Activated naive CD8-positive, alpha-beta T cell (primary cell): ENCODE results near the gene EIF4E1B.

Experiments used
- H3K27ac Mint-ChIP-seq: one replicate; pipeline ENCODE4 v1.8.0; 2021; ENCODE audit warnings: mixed read lengths
- H3K27me3 Mint-ChIP-seq: one replicate; pipeline ENCODE4 v1.8.0; 2021; ENCODE audit warnings: mixed read lengths
- H3K36me3 Mint-ChIP-seq: one replicate; pipeline ENCODE4 v1.8.0; 2021; ENCODE audit warnings: mixed read lengths
- H3K4me1 Mint-ChIP-seq: one replicate; pipeline ENCODE4 v1.8.0; 2021; ENCODE audit warnings: low read depth, mixed read lengths
- H3K4me3 Mint-ChIP-seq: one replicate; pipeline ENCODE4 v1.8.0; 2021; ENCODE audit warnings: mild to moderate bottlenecking, mixed read lengths
- H3K9me3 Mint-ChIP-seq: one replicate; pipeline ENCODE4 v1.8.0; 2021; ENCODE audit warnings: low read depth, mixed read lengths

Gene EIF4E1B

DNA sequence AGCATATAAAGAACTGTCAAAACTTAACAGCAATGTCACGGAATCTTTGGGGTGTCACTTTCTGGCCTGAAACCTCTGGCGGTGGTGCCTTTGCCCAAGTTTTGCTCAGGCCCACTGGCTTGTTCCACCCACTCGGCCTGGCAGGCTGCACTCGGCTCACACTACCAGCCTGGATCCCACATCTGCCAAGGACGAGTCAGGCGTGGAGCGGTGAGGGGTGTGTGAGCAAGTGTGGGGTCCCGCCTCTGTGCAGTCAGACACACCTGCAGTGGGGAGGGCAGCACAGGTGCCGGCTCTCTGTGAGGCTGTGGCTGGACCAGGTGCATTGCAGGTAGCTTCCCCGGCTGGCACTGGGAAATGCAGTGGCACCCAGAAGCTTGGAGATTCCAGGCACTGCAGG is 56.8 kb downstream of the EIF4E1B start:
- Mint-ChIP-seq H3K27me3 (peaks cover 26% of the 10 kb centered on the region), H3K4me3 (no peak overlapping the region), H3K4me1 (no peaks in the 10 kb centered on the region), H3K9me3 (peaks cover 14% of the 10 kb centered on the region), H3K36me3 (peaks cover 3% of the 10 kb centered on the region), H3K27ac (no peak overlapping the region)

DNA sequence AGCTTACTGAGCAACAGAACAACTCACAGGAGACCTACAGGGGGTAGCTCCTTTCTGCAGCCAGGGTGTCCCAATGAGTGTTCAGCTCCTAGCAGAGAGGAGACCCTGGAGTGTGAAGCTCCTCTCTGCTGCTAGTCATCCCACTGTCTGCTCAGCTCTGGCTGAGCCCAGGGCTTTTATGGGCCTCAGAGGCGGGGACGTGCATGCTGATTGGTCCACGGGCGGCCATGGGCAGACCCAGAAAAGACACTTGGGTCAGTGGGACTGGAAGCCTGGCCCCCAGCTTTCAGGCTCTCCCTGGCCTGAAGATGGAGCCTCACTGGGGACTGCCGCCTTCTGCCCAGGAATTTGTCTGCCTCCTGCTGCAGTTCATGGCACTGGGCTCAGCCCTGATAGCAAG is 57.4 kb downstream of the EIF4E1B start:
- peaks cover 22% of the 10 kb centered on the region for H3K27me3 Mint-ChIP-seq

DNA sequence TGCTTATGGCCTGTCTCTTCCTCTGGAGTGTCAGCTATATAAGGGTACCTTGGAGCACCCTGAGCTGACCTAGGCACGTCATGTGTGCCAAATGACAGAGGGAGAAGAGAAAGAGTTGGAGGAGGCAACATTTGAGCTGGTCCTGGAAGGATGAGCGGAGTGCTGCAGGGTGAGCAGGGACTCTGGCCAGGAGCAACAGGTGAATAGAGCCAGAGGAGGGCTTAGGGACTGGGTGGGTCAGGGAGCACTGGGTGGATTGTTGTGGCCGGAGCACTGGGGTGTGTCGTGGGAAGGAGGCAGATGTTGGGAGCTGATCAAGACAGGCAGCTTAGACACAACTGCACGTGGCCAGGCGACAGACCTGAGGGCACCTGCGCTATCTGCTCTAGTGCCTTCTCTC is 60.4 kb downstream of the EIF4E1B start:
- Mint-ChIP-seq H3K9me3 (peaks cover 1% of the 10 kb centered on the region), H3K4me1 (no peaks in the 10 kb centered on the region), H3K27ac (no peak overlapping the region), H3K4me3 (no peak overlapping the region), H3K36me3 (no peaks in the 10 kb centered on the region), H3K27me3 (peaks cover 23% of the 10 kb centered on the region)

More for the DNA sequence above, 57.4 kb downstream of the EIF4E1B start:
- H3K4me1 Mint-ChIP-seq, result no peaks in the 10 kb centered on the region
- H3K27ac Mint-ChIP-seq, result no peak overlapping the region
- H3K4me3 Mint-ChIP-seq, result no peak overlapping the region
- H3K36me3 Mint-ChIP-seq, result peaks cover 3% of the 10 kb centered on the region
- H3K9me3 Mint-ChIP-seq, result peaks cover 14% of the 10 kb centered on the region

DNA sequence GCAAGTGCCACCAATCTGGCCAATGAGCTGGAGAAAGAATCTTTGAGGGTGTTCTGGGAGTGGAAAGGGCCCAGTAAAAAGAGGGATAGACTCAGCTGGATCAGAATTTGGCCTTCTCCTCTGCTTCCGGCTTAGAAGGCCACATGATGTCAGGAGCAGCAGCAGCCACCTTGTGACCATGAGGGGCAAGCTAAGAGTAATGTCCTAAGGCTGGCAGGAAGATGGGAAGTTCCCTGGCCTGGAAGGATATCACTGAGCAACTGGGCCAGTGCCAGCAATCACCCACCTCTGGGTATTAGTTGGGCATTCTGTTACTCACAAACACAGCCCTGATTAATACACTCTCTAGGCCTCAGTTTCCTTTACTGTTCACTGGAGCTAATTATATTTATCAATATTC is 61.0 kb downstream of the EIF4E1B start:
- peaks cover 25% of the 10 kb centered on the region for H3K27me3 Mint-ChIP-seq
- H3K4me1 Mint-ChIP-seq, result no peaks in the 10 kb centered on the region
- H3K36me3 Mint-ChIP-seq, result no peaks in the 10 kb centered on the region
- H3K9me3 Mint-ChIP-seq, result no peaks in the 10 kb centered on the region
- no peak overlapping the region for H3K27ac Mint-ChIP-seq
- H3K4me3 Mint-ChIP-seq, result no peak overlapping the region

DNA sequence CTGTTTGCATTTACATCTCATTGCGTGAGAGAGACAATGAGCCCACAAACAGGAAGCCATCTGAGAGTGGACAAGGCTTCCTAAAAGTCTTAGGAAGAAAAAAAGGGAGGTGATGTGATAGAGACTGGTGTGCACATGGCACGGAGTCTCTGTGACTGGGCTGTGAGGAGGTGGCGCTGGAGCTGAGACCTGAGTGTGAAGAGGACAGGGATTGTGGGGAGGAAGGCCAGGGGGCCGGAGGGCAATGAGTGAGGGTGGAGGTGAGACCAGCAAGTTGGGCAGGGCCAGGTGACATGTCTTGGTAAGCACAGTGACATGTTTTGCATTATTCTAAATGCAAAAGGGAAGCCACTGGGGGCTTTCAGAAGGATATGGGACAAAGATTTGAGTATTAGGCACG is 61.9 kb downstream of the EIF4E1B start:
- Mint-ChIP-seq H3K27ac (no peak overlapping the region), H3K27me3 (peaks cover 32% of the 10 kb centered on the region), H3K4me1 (no peaks in the 10 kb centered on the region), H3K9me3 (no peaks in the 10 kb centered on the region), H3K4me3 (no peak overlapping the region), H3K36me3 (no peaks in the 10 kb centered on the region)

DNA sequence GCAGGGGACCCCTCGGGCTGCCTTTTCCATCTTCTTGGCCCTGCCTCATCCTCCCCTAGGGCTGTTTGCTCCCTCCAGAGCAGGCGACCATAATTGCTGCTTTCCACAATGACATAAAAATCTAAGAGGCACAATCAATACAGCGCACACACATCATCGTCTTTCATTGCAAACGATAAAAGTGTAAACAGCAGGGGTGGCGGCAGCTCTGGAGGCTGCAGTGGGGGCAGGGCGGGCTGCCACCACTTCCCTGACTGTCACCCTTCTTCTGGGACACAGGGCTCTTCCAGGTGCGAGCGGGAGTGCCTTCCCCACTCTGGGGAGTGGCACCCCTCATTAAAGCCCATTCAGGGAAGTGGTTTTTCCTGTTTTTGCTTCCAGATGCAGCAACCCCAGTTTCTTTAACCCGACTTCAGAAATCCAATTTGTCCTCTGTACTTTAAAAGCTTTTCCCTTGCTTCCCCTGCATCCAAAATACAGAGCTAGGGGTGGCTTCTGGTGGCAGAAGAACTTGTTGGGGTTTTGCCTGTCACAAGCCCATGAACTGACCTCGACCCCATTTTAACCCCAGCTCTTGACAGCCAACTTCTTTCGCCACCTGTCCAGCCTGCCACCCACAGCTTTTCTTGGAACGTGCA is 62.5 kb downstream of the EIF4E1B start:
- no peaks in the 10 kb centered on the region for H3K9me3 Mint-ChIP-seq

DNA sequence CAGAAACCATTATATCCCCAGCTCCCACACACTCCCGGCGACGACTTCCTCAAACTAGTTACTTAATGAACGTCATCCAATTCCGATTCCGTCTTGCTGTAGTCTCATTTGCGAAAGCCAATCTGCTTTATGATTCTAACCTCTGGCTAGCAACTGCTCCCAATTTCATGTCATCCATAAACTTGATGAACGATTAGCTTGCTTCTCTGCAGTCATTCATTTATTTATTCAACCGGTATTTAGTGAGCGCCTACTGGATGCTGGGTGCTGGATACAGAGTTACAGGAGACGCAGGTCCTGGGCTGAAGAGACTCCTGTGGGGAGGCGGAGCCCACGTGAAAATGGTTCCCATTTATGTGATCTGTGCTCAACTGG is 63.0 kb downstream of the EIF4E1B start:
- peaks cover 32% of the 10 kb centered on the region for H3K27me3 Mint-ChIP-seq
- no peak overlapping the region for H3K4me3 Mint-ChIP-seq
- no peaks in the 10 kb centered on the region for H3K36me3 Mint-ChIP-seq
- no peak overlapping the region for H3K27ac Mint-ChIP-seq
- H3K9me3 Mint-ChIP-seq, result no peaks in the 10 kb centered on the region
- no peaks in the 10 kb centered on the region for H3K4me1 Mint-ChIP-seq

More for the DNA sequence above, 62.5 kb downstream of the EIF4E1B start:
- no peak overlapping the region for H3K27ac Mint-ChIP-seq
- no peak overlapping the region for H3K4me3 Mint-ChIP-seq
- H3K27me3 Mint-ChIP-seq, result peaks cover 32% of the 10 kb centered on the region
- H3K4me1 Mint-ChIP-seq, result no peaks in the 10 kb centered on the region
- H3K36me3 Mint-ChIP-seq, result no peaks in the 10 kb centered on the region

DNA sequence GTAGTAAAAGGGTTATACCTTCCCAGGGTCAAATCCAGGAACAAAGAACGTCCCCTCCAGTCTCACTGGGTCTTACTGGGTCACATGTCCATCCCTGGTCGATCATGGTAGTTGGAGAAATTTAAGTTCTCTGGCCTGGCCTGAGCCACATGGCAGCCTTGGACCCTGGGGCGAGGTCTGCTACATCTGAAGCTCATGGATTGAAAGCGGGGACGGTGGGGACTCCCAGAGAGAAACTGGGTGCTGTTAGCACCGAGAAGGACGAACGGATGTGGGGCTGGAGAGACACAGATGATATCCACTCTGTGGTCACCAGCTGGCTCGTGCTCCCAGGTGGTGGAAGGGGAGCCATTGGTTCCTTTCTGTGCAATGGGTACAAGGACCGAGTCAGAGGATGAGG is 63.7 kb downstream of the EIF4E1B start:
- Mint-ChIP-seq H3K4me3 (no peak overlapping the region), H3K4me1 (no peaks in the 10 kb centered on the region), H3K36me3 (no peaks in the 10 kb centered on the region), H3K27me3 (peaks cover 32% of the 10 kb centered on the region), H3K9me3 (no peaks in the 10 kb centered on the region), H3K27ac (no peak overlapping the region)

DNA sequence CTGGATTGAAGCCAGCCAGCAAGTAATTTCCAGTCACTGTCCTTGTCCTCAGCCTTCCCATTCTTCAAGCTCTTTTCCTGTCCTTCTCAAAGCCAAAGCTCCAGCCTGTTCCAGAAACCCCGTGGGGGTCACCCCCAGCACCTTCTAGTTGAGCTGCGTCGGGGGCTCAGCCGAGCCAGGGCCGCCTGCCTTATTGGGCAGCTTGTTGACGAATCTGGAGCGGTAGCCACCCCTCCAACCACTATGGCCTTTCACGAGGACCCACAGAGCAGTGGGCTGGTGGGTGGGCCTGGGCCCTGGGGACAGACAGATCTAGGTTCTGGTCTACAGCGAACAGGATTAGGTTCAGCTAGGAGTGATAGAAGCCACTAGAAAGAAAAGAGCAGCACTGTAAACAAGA is 64.2 kb downstream of the EIF4E1B start:
- Mint-ChIP-seq H3K9me3 (no peaks in the 10 kb centered on the region), H3K36me3 (no peaks in the 10 kb centered on the region), H3K27me3 (peaks cover 31% of the 10 kb centered on the region), H3K4me1 (no peaks in the 10 kb centered on the region), H3K27ac (no peak overlapping the region), H3K4me3 (no peak overlapping the region)

DNA sequence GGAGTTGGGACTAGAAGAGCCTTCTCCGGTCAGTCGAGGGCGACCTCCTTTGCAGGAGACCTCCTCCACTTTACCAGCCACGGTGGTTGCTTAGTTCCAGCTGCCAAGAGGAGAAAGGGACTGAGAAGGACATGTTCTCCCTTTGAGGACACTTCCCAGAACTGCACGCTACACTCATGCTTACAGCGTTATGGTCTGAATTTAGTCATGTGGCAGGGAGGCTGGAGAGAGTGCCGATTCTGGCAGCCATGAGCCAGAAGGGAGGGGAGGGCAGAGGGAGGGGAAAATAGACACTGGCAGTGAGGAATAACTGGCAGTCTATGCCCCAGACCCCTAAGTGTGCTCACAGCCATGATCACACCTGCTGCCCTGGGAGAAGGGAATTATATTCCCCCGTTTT is 64.6 kb downstream of the EIF4E1B start:
- H3K4me1 Mint-ChIP-seq, result no peaks in the 10 kb centered on the region
- H3K27me3 Mint-ChIP-seq, result peaks cover 30% of the 10 kb centered on the region
- no peaks in the 10 kb centered on the region for H3K9me3 Mint-ChIP-seq
- H3K27ac Mint-ChIP-seq, result no peak overlapping the region
- no peaks in the 10 kb centered on the region for H3K36me3 Mint-ChIP-seq
- H3K4me3 Mint-ChIP-seq, result no peak overlapping the region
